Measurements from ENCODE around the gene PYGO2.
"Not testable (repeated sequence)": the region's sequence is repeated elsewhere in the genome, so short reads cannot be mapped to it uniquely, and the experiment has no call there.

The PYGO2 gene

GRCh38 chr1:154982341-154982740 lies 20.8 kb upstream of the PYGO2 start:
- no peak for DNase-seq (ENCODE audit: low read depth in 1 of 2, low spot score in 1 of 2)

GRCh38 chr1:154978360-154978759 lies 16.8 kb upstream of the PYGO2 start:
- DNase-seq (ENCODE audit: low read depth in 1 of 2, low spot score in 1 of 2) = no peak

DNA sequence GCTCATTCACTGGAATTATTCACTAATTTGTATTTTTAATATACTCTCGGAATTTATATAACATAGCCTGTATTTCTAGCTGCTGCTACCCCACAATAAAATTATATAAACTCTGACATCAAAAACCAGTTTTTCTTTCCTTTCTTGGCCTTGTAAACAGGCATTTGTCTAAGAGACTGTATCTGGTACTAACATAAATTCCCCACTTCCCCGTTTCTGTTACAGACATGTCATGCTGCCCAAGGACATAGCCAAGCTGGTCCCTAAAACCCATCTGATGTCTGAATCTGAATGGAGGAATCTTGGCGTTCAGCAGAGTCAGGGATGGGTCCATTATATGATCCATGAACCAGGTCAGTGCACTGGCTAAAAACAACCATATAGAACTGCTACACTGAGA lies 16.2 kb upstream of the PYGO2 start:
- not testable (repeated sequence) for DNase-seq (ENCODE audit: low read depth in 1 of 2, low spot score in 1 of 2)

DNA sequence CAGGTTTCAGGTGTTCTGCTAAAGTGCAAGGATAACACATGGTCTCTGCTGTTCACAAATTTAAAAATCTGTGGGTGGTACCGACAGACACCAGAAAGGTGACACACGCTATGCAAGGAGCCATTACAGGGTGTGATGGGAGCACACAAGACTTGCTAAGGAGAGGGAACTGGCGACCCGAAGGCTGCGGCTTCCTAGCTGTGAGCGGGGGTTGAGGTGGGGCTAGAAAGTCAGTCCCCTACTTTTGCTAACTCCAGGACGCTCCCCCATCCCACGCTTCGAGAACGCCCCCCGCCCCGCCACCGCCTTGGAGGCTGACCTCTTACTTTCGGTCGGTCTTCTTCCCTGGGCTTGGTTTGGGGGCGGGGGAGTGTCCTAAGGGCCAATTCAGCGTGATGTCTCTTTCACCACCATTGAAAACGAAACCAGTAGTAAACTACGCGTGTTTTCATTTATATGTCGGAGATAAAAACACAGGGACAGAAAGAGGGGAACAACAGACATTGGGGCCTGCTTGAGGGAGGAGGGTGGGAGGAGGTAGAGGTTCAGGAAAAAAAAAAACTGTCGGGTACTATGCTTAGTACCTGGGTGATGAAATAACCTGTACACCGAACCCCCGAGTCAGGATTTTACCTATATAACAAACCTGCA lies 14.0 kb upstream of the PYGO2 start:
- peak; percentile 11 to 38 for DNase-seq (ENCODE audit: low read depth in 1 of 2, low spot score in 1 of 2)

DNA sequence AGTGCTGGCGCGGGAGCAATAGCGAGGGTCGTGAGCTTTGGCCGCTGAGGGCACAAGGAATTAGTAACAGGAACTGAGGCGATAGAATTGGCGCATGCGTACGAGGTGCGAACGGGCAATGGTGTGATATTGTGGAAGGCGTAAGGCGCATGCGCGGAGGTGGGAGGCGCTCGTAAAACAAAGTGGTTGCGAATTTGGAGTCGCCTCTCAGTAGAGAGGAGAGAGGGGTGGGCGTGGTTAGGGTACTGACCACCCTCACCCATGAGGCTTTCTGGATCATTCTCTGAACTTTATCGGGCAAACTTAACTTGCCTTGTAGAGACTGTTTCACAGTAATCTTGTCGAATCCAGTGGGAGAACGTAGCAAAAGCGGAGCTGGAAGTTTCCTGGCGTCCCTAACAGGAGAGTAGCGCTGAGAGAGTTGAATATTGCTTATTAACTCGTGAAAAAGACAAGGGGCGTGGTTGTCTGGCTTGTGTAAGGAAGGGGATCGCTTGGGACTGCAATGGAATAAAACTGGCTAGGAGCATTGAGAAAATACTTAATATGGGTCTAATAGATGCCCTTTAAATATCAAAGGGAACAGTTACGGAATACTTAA lies 13.3 kb upstream of the PYGO2 start:
- peak; percentile 85 to 88 for DNase-seq (ENCODE audit: low read depth in 1 of 2, low spot score in 1 of 2)

DNA sequence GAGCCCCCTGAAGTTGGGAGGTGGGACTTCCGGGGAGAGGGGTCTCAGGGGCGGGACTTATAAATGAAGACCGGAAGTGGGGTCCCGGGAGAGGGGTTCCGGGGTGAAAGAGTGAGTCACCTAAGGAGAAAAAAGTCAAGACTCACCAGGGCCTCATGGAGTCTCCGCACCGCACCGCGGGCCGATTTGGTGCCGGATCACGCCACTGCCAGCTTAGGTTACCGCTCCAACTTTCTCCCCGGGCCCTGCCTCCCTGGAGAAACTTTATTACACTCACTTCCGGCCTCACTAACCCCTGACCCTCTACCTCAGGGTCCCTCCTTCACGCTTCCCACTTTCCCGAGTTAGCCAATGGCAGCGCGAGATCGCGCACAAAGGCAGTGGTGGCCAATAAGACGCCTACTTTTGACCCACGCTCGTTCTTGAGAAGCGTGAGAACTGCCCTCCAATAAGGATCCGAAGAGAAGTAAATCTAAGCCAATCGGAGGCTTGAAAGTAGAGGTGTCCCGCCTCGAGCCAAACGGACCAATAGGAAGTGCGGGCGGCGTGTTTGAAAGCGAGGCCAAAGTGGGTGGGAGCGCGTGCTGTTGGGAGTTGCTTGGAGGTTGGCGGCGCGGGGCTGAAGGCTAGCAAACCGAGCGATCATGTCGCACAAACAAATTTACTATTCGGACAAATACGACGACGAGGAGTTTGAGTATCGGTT lies 12.7 kb upstream of the PYGO2 start, which contains the start of gene CKS1B:
Gene CKS1B, plus strand, starts transcription at position 580 of the 706 bp plus-strand sequence. Its CDS starts 65 bp downstream, at position 645.
- DNase-seq (ENCODE audit: low read depth in 1 of 2, low spot score in 1 of 2) = peak; percentile 88 to 94

DNA sequence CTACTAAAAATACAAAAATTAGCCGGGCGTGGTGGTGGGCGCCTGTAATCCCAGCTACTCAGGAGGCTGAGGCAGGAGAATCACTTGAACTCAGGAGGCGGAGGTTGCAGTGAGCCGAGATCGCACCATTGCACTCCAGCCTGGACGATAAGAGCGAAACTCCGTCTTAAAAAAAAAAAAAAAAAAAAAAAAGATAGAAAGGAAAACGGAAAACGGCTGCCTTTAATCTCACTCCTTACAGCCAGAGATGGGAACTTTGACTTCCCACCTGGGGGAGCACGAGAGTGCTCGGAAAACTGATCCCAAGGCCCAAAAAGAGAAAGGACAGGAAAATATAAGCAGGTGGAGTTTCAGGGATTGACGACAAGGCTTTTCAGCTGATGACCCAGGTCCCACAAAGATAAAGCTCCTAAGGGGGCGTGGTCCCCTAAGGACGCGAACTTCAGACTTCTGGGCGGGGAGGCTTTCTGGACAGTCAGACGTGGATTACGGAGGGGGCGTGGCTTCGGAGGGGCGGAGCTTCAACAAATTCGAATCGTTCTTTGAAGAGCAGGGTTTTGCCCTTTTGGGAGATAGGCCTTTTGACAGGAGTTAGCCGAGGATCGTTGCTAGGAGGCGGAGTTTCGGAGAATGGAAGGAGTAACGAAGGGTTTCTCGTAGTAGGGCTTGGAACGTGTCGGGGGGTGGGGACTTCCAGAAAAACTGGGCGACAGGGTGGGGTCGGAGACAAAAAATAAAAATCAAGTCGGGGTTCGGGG lies 11.9 kb upstream of the PYGO2 start:
- peak; percentile 76 to 85 for DNase-seq (ENCODE audit: low read depth in 1 of 2, low spot score in 1 of 2)

GRCh38 chr1:154972517-154973343 lies 11.1 kb upstream of the PYGO2 start:
- DNase-seq (ENCODE audit: low read depth in 1 of 2, low spot score in 1 of 2) = no peak

- no peak for DNase-seq (ENCODE audit: low read depth in 1 of 2, low spot score in 1 of 2)
Observed at GRCh38 chr1:154972213-154972516, 10.6 kb upstream of the PYGO2 start.

GRCh38 chr1:154971341-154971998 lies 9.9 kb upstream of the PYGO2 start:
- no peak for DNase-seq (ENCODE audit: low read depth in 1 of 2, low spot score in 1 of 2)

- DNase-seq (ENCODE audit: low read depth in 1 of 2, low spot score in 1 of 2) = no peak
Observed at GRCh38 chr1:154970631-154971340, 9.2 kb upstream of the PYGO2 start, which contains the start of gene SHC1. TSS of gene SHC1 (minus strand) at chr1:154970747. CDS start at chr1:154970526, 221 bp downstream.

GRCh38 chr1:154969860-154970452 lies 8.4 kb upstream of the PYGO2 start:
- no peak for DNase-seq (ENCODE audit: low read depth in 1 of 2, low spot score in 1 of 2)

DNA sequence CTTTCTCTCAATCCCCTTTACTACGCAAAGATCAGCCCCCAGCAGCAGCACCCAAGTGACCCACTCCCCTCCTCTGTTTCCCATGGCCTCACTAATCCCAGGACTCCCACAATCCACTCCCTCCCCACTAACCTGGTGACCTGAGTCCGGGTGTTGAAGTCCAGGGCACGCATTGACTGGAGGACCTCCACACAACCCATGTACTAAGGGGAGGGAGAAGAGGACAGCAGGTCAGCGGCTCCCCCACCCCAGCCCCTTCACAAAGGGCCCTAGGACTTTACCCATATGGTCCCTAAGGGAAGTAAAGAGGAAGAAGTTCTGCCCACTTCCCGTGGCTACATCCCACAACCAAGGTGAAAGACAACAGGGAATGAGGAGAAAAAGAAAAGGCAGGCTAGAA lies 7.7 kb upstream of the PYGO2 start:
- DNase-seq (ENCODE audit: low read depth in 1 of 2, low spot score in 1 of 2) = no peak

DNA sequence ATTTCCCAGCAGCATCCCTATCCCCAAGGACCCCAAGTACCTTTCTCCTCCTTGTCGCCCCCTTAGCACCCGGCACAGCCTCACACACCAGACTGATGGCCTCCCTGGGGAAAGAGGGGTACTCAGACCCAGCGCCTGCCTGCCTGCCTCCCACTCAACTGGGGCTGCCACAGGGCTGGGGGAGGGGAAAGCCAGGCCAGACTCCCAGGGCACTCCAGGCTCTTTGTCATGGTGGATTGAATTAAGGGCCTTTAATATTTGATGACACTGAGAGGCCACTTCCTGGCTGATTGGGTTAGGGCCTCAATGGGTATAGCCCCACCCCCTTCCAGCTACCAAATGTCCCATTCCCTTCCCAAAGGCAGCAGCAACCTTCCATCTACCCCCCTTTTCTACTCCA lies 7.1 kb upstream of the PYGO2 start:
- DNase-seq (ENCODE audit: low read depth in 1 of 2, low spot score in 1 of 2) = no peak

DNA sequence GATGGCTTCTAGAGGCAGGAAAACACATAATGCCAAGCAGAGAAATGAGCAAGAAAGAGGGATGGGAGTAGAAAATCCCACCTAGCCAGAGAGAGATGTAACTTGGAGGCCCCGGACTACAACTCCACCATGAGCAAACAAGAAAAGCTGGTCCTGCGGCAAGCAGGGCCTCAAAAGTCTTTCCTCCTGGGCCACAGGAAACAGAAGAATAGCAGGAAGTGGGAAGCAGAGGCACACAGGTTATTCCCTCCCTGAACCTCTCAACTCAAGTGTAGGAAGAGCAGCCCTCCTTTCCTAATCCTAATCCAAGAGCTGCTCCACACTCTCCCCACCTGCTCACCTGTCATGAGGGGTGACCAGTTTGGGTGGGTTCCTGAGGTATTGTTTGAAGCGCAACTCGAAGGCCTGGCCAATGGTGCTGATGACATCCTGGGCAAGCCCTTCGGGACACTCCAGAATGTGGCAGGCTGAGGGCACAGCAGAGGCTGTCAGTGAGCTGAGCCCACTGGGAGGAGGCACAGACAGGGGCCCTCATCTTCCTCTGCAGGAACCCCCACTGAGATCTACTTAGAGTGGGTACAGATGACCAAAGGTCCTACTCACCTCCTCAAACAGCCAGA lies 5.9 kb upstream of the PYGO2 start:
- no peak for DNase-seq (ENCODE audit: low read depth in 1 of 2, low spot score in 1 of 2)

- DNase-seq (ENCODE audit: low read depth in 1 of 2, low spot score in 1 of 2) = no peak
Observed at GRCh38 chr1:154966111-154966510, 4.5 kb upstream of the PYGO2 start.

DNA sequence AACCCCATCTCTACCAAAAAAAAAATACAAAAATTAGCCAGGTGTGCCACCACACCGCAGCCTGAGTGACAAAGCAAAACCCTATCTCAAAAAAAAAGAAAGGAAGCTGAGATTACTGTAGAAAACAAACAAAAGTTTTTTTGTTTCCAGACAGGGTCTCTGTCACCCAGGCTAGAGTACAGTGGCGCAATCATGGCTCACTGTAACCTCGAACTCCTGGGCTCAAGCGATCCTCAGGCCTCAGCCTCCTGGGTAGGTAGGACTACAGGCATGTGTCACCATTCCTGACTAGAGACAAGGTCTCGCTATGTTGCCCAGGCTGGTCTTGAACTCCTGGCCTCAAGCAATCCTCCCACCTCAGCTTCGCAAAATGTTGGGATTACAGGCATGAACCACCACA lies 2.8 kb upstream of the PYGO2 start:
- DNase-seq (ENCODE audit: low read depth in 1 of 2, low spot score in 1 of 2) = no peak

DNA sequence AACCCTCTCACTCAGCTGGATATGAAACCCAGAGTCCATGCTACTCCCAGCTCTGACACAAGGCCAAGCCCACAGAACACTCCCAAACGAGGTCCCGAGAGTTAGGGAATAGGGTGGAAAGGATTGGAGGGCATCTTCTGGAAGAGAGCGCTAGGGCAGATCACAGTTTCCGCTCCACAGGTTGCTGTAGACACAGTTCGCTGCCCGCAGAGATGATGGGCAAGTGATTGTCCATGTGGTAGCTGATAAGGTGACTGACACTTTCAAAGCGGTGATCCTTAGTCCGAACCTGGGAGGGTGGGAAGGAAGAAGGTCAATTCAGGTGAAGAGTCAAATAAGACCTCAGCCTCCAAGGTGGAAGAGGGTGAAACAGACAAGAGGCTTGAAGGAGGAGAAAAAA lies 2.1 kb upstream of the PYGO2 start:
- DNase-seq (ENCODE audit: low read depth in 1 of 2, low spot score in 1 of 2) = no peak

GRCh38 chr1:154962795-154963330 lies 1.3 kb upstream of the PYGO2 start:
- no peak for DNase-seq (ENCODE audit: low read depth in 1 of 2, low spot score in 1 of 2)

Data from stimulated activated CD4-positive, alpha-beta T cell treated with anti-CD3 and anti-CD28 coated beads, Interleukin-15, amount 100 ng/mL, for 1 hour (primary cell).